Mucosa of descending colon (tissue), 3 donors: Measurements from ENCODE around the gene PARP3. TPM values are rescaled to one million over a fixed set of nuclear protein-coding genes. Genes with fewer than 3 reads are reported as not detected.

Experiments
- ATAC-seq: fragments of 200-7000 bp; cut with Tn5 transposase; one replicate; pipeline ENCODE4 v1.9.1; 2020; ENCODE audit warnings: mild to moderate bottlenecking, moderate library complexity
- DNase-seq, 3 donors: peaks; one replicate each; pipeline ENCODE4 v3.0.0-alpha.2; 2020
- H3K36me3 ChIP-seq: fragments of 200-600 bp; one replicate; pipeline ENCODE4 v1.8.0; 2021; ENCODE audit warnings: low read depth, mild to moderate bottlenecking
- H3K4me1 ChIP-seq: fragments of 200-600 bp; one replicate; pipeline ENCODE4 v1.8.0; 2021; ENCODE audit warnings: low read depth, mild to moderate bottlenecking
- H3K4me3 ChIP-seq: fragments of 200-600 bp; one replicate; pipeline ENCODE4 v1.8.0; 2021; ENCODE audit warnings: mild to moderate bottlenecking
- H3K9me3 ChIP-seq: fragments of 200-600 bp; one replicate; pipeline ENCODE4 v1.8.0; 2021; ENCODE audit warnings: mild to moderate bottlenecking
- intact Hi-C, 2 donors: fragments of 100-400 bp; cut with DNase I in 1 of 2; cut with micrococcal nuclease in 1 of 2; formaldehyde crosslinking; loops; one replicate each; pipeline versions ENCODE4 v1.11.0 to v1.11.1; 2022; cut with DNase I, micrococcal nuclease
- total RNA-seq, 3 donors: library from RNA; stranded (reverse); fragmentation: NEBNext Ultra II Directional in 2 of 3; extraction: Animal tissue kit (Norgen Biotek cat#: 25700) in 2 of 3; gene quantifications; one replicate each; pipeline versions ENCODE4 v1.2.1 to v1.2.4, GENCODE V29; 2021 to 2023
- TF ChIP-seq, protein P1 (sequence below): fragments of 200-600 bp; IDR thresholded peaks from one replicate; pipeline ENCODE4 v1.8.0; 2022; ENCODE audit warnings: antibody characterized with exemption, mild to moderate bottlenecking
- donor health status: DM: no; HTN: no; CAD: no; lungs with moderate emphysema.
- donor health status: DM: no; HTN: no; CAD: no.
- donor health status: DM: no; HTN: yes; CAD: no.

Gene PARP3
- total RNA-seq, 3 donors from 2014 or later = 27.0 to 34.0 (median 29.2) TPM

DNA sequence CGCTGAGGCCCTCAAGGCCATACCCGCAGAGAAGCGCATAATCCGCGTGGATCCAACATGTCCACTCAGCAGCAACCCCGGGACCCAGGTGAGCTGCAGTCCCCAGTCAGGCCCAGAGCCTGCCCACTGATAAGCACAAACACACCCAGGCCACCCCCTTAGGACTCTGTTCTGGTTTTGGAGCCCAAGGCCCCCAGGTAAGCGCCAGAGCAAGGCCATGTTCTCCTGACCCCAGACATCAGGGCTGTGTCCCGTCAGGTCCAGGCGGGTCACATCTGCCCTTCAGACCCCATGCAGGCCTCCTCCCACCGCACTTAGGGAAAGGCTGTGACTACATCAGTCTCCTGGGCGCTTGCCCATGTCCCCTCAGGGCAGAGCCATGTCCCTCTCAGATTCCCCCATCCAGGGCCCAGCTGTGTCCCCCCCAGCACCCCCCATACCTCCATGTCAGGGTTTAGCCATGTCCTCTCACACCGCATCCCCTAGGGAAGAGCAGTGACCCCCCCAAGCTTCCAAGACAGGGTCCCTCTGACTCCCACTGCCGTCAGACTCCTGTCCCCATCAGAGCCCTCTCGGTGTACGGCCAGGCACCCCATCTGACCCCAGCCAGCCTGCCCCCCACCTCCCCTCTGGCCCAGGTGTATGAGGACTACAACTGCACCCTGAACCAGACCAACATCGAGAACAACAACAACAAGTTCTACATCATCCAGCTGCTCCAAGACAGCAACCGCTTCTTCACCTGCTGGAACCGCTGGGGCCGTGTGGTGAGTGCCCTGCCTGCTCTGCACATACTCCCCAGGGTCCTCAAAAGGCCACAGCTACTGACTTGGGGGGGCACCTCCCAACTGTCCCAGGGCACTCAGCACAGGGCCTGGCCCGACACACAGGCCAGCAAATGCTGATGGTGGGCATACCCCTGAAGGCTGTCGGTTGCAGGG is 1.6 kb downstream of the PARP3 start:
- Histone ChIP-seq H3K4me1 (peaks cover 22% of the 10 kb centered on the region), H3K9me3 (no peaks in the 10 kb centered on the region), H3K4me3 (no peak overlapping the region), H3K36me3 (peaks cover 5% of the 10 kb centered on the region)
- intact Hi-C loops = no loop called here
- ATAC-seq (no peak), DNase-seq (no peak)
- TF ChIP-seq, protein P1, sequence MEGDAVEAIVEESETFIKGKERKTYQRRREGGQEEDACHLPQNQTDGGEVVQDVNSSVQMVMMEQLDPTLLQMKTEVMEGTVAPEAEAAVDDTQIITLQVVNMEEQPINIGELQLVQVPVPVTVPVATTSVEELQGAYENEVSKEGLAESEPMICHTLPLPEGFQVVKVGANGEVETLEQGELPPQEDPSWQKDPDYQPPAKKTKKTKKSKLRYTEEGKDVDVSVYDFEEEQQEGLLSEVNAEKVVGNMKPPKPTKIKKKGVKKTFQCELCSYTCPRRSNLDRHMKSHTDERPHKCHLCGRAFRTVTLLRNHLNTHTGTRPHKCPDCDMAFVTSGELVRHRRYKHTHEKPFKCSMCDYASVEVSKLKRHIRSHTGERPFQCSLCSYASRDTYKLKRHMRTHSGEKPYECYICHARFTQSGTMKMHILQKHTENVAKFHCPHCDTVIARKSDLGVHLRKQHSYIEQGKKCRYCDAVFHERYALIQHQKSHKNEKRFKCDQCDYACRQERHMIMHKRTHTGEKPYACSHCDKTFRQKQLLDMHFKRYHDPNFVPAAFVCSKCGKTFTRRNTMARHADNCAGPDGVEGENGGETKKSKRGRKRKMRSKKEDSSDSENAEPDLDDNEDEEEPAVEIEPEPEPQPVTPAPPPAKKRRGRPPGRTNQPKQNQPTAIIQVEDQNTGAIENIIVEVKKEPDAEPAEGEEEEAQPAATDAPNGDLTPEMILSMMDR = no peak

DNA sequence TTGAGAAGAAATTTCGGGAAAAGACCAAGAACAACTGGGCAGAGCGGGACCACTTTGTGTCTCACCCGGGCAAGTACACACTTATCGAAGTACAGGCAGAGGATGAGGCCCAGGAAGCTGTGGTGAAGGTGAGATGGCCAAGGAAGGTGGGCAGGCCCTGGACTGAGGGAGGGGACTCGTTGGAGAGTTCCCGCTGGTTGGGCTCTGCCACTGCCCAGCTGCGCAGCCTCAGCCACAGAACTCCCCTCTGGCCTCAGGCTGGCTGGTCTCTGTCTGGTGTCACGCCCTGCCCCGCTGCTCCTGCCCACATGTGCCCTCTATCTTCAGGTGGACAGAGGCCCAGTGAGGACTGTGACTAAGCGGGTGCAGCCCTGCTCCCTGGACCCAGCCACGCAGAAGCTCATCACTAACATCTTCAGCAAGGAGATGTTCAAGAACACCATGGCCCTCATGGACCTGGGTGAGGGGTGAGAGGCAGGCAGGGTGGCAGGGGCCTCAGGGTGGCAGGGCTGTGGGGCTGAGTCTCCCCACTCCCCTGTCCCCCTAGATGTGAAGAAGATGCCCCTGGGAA is 2.4 kb downstream of the PARP3 start:
- DNase-seq (no peak), ATAC-seq (no peak)
- Histone ChIP-seq H3K4me3 (no peak overlapping the region), H3K9me3 (no peaks in the 10 kb centered on the region), H3K4me1 (peaks cover 22% of the 10 kb centered on the region), H3K36me3 (peaks cover 5% of the 10 kb centered on the region)
- TF ChIP-seq, protein P1 = no peak
- intact Hi-C loops = no loop called here

DNA sequence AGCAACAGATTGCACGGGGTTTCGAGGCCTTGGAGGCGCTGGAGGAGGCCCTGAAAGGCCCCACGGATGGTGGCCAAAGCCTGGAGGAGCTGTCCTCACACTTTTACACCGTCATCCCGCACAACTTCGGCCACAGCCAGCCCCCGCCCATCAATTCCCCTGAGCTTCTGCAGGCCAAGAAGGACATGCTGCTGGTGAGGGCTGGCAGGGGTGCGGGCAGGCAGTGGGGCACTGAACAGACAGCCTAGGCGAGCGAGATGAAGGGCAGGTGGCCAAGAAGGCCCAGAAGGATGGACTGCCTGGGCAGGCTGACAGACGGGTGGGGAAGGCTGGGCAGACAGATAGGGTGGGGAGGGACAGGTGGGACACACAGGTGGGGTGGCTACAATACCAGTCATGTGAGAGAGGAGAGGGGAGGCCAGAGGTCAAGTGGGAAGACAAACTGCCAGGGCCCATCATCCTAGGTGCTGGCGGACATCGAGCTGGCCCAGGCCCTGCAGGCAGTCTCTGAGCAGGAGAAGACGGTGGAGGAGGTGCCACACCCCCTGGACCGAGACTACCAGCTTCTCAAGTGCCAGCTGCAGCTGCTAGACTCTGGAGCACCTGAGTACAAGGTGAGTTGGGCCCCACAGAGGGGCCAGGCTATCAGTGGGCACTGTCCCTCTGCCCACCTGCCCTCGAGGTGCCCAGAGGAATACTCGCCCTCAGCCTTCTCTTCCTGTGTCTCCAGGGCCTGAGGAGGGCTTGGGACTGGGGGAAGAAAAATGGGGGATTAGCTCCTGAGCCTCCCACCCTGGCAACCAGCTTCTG is 3.1 kb downstream of the PARP3 start:
- Histone ChIP-seq H3K4me1 (peaks cover 18% of the 10 kb centered on the region), H3K36me3 (peaks cover 5% of the 10 kb centered on the region), H3K9me3 (no peaks in the 10 kb centered on the region), H3K4me3 (no peak overlapping the region)
- TF ChIP-seq, protein P1 = no peak
- DNase-seq (no peak), ATAC-seq (no peak)
- intact Hi-C loops = no loop called here

DNA sequence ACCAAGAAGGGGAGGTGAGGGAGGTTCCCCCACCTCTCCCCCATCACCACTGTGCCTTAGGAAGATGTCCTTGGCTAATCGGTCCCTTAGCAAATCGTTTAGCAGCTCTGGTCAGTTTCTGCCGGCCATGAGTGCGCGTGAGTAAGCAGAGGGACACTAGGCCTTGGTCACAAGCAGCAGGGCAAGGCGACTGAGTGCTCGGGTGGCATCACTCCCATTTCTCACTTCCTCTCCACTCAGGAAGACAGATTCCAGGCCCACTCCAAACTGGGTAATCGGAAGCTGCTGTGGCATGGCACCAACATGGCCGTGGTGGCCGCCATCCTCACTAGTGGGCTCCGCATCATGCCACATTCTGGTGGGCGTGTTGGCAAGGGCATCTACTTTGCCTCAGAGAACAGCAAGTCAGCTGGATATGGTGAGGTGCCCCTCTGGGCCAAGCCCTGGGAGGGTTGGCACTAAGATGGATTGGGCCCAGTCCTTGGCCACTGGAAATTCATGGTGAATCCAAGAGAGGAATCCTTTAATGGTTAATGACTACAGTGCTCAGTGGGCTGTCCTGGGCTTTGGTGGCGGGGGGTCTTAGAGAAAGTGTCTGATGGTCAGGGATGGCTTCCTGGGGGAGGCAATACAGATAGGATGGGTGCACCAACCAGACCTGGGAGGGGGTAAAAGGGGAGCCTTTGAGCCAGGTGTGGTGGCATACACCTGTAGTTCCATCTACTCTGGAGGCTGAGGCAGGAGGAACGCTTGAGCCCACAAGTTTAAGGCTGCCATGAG is 4.0 kb downstream of the PARP3 start:
- intact Hi-C loops = no loop called here
- peaks cover 5% of the 10 kb centered on the region for H3K36me3 ChIP-seq
- no peaks in the 10 kb centered on the region for H3K9me3 ChIP-seq
- no peak for DNase-seq
- no peak overlapping the region for H3K4me3 ChIP-seq
- peaks cover 12% of the 10 kb centered on the region for H3K4me1 ChIP-seq
- TF ChIP-seq, protein P1 = no peak
- no peak for ATAC-seq

DNA sequence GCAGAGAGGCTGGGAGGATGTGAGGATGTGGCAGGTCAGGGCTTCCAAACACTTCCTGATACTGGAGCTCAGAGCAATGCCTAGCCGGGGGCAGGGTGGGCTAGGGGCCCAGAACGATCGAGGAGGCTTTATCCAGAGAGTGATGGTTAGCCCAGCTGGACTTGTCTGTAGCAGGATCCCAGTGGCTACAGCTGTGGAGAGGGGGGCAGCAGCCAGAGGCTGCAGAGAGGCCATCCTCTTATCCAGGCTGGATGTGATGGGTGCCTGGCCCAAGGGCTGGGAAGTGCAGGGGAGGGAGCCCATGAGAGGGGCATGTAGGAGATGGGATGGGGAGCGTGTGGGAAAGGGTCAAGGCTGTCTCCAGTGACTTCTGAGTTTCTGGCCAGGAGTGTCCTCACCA is 4.6 kb downstream of the PARP3 start:
- ATAC-seq (no peak), DNase-seq (no peak)
- Histone ChIP-seq H3K9me3 (no peaks in the 10 kb centered on the region), H3K4me3 (no peak overlapping the region), H3K4me1 (peaks cover 10% of the 10 kb centered on the region), H3K36me3 (peaks cover 4% of the 10 kb centered on the region)
- TF ChIP-seq, protein P1 = no peak
- intact Hi-C loops = no loop called here
